Endothelial cell (in vitro differentiated cells): Measurements from ENCODE around the gene FAM13B. TPM values are rescaled to one million over a fixed set of nuclear protein-coding genes. Genes with fewer than 3 reads are reported as not detected.

ENCODE experiments used
- DNase-seq: peaks from one replicate; pipeline ENCODE4 v3.0.0; 2021; ENCODE audit warnings: low spot score
- H3K27ac Mint-ChIP-seq: one replicate; pipeline ENCODE4 v1.8.0; 2021; ENCODE audit warnings: mixed read lengths, inconsistent platforms; ENCODE audit not compliant: unreplicated experiment
- H3K27me3 Mint-ChIP-seq: one replicate; pipeline ENCODE4 v1.8.0; 2021; ENCODE audit warnings: mild to moderate bottlenecking, moderate library complexity, mixed read lengths, inconsistent platforms; ENCODE audit not compliant: unreplicated experiment
- H3K36me3 Mint-ChIP-seq: one replicate; pipeline ENCODE4 v1.8.0; 2021; ENCODE audit warnings: mild to moderate bottlenecking, low read depth, mixed read lengths, inconsistent platforms; ENCODE audit not compliant: unreplicated experiment
- H3K4me1 Mint-ChIP-seq: one replicate; pipeline ENCODE4 v1.8.0; 2021; ENCODE audit warnings: mild to moderate bottlenecking, mixed read lengths, inconsistent platforms; ENCODE audit not compliant: unreplicated experiment
- H3K4me3 Mint-ChIP-seq: one replicate; pipeline ENCODE4 v1.8.0; 2021; ENCODE audit warnings: mild to moderate bottlenecking, mixed read lengths, inconsistent platforms; ENCODE audit not compliant: unreplicated experiment
- H3K9me3 Mint-ChIP-seq: one replicate; pipeline ENCODE4 v1.8.0; 2021; ENCODE audit warnings: mixed read lengths, inconsistent platforms; ENCODE audit not compliant: unreplicated experiment
- CTCF ChIP-seq: fragments of 200-600 bp; sonication (generic); IDR thresholded peaks from one replicate; pipeline ENCODE4 v1.5.0; 2021; ENCODE audit warnings: antibody characterized with exemption; ENCODE audit not compliant: unreplicated experiment
- total RNA-seq: library from RNA; stranded (reverse); fragmentation: NEBNext Ultra II Directional; extraction: Animal tissue kit (Norgen Biotek cat#: 25700); gene quantifications from one replicate; pipeline ENCODE4 v1.2.1, GENCODE V29; 2021; ENCODE audit not compliant: unreplicated experiment

FAM13B gene
- total RNA-seq, 1 donor from 2014 or later: 31.2 TPM

GRCh38 chr5:137921931-137922330, 110.9 kb downstream of the FAM13B start:
- Mint-ChIP-seq H3K27ac (no peak overlapping the region), H3K4me3 (no peak overlapping the region), H3K36me3 (peaks cover 5% of the 10 kb centered on the region), H3K27me3 (peaks cover 2% of the 10 kb centered on the region), H3K9me3 (no peaks in the 10 kb centered on the region), H3K4me1 (peaks cover 8% of the 10 kb centered on the region)
- no peak for TF ChIP-seq CTCF
- no peak for DNase-seq

GRCh38 chr5:137916923-137917322, 116.0 kb downstream of the FAM13B start:
- no peak overlapping the region for H3K4me3 Mint-ChIP-seq
- H3K36me3 Mint-ChIP-seq: peaks cover 5% of the 10 kb centered on the region
- no peaks in the 10 kb centered on the region for H3K4me1 Mint-ChIP-seq
- TF ChIP-seq CTCF: no peak
- H3K27ac Mint-ChIP-seq: no peak overlapping the region
- H3K27me3 Mint-ChIP-seq: no peaks in the 10 kb centered on the region
- no peak for DNase-seq
- peaks cover 3% of the 10 kb centered on the region for H3K9me3 Mint-ChIP-seq

GRCh38 chr5:137914758-137915157, 118.1 kb downstream of the FAM13B start:
- Mint-ChIP-seq H3K4me3 (no peak overlapping the region), H3K9me3 (peaks cover 3% of the 10 kb centered on the region), H3K27ac (no peak overlapping the region), H3K27me3 (no peaks in the 10 kb centered on the region), H3K4me1 (no peaks in the 10 kb centered on the region), H3K36me3 (peaks cover 5% of the 10 kb centered on the region)
- DNase-seq: no peak
- TF ChIP-seq CTCF: no peak

GRCh38 chr5:137902408-137903133, 130.3 kb downstream of the FAM13B start:
- H3K27ac Mint-ChIP-seq: no peak overlapping the region
- no peak overlapping the region for H3K4me3 Mint-ChIP-seq
- TF ChIP-seq CTCF: no peak
- no peaks in the 10 kb centered on the region for H3K36me3 Mint-ChIP-seq
- peaks cover 1% of the 10 kb centered on the region for H3K27me3 Mint-ChIP-seq
- peaks cover 17% of the 10 kb centered on the region for H3K4me1 Mint-ChIP-seq
- DNase-seq: no peak
- H3K9me3 Mint-ChIP-seq: no peaks in the 10 kb centered on the region

- no peak overlapping the region for H3K4me3 Mint-ChIP-seq
- TF ChIP-seq CTCF: no peak
- no peaks in the 10 kb centered on the region for H3K36me3 Mint-ChIP-seq
- H3K9me3 Mint-ChIP-seq: no peaks in the 10 kb centered on the region
- no peak for DNase-seq
- no peak overlapping the region for H3K27ac Mint-ChIP-seq
- peaks cover 1% of the 10 kb centered on the region for H3K27me3 Mint-ChIP-seq
- H3K4me1 Mint-ChIP-seq: peaks cover 19% of the 10 kb centered on the region
Observed at GRCh38 chr5:137901011-137901817, 131.7 kb downstream of the FAM13B start.
